ENCODE measurements around the gene XXYLT1.

Gene XXYLT1

GRCh38 chr3:195036974-195037373, 234.0 kb downstream of the XXYLT1 start:
- DNase-seq: no peak

DNA sequence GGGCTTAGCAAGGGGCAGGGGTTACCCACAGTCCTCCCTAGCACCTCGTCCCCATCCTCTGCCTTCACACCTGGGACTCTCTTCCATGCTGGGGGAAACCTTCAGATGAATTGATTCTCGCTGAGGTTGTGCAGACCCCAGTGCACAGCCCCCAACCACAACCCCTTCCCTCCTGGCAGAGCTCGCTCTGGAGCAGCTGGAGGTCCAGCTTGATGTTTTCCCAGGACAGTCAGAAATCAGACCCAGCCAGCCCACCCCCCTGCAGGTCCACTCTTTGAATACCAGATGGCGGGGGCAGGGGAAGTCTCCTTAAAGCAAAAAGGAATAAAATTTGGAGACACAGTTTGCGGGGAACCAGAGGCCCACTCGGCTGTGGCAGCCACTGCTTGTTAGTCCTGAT, 234.4 kb downstream of the XXYLT1 start:
- no peak for DNase-seq

GRCh38 chr3:195036203-195036505, 234.8 kb downstream of the XXYLT1 start:
- DNase-seq: no peak

GRCh38 chr3:195035345-195036202, 235.4 kb downstream of the XXYLT1 start:
- no peak for DNase-seq

GRCh38 chr3:195034541-195034940, 236.4 kb downstream of the XXYLT1 start:
- no peak for DNase-seq

GRCh38 chr3:195034101-195034500, 236.9 kb downstream of the XXYLT1 start:
- DNase-seq: no peak

GRCh38 chr3:195033531-195034091, 237.3 kb downstream of the XXYLT1 start:
- no peak for DNase-seq

GRCh38 chr3:195032955-195033354, 238.0 kb downstream of the XXYLT1 start:
- DNase-seq: no peak

- DNase-seq: no peak
These were observed 238.7 kb downstream of the XXYLT1 start for GRCh38 chr3:195032106-195032759.

DNA sequence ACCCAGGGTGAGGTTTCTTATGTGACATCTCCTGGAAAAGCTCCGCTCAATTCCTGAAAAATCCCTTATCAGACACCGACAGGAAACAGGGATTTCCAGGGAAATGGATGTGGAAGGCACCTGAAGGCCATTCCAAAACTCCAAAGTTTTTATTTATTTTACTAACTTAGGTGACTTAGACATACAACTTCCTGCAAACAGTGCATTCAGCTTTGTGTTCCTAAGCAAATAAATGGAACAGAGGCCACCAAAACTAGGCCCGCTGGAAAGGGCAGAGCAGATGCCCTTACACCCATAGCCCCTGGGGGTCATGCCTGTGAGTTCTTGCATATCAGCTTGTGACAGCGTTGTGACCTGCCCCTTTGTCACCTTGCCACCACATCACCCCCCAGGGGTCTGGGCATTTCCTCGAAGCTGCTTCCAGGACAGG, 239.4 kb downstream of the XXYLT1 start:
- DNase-seq: no peak

DNA sequence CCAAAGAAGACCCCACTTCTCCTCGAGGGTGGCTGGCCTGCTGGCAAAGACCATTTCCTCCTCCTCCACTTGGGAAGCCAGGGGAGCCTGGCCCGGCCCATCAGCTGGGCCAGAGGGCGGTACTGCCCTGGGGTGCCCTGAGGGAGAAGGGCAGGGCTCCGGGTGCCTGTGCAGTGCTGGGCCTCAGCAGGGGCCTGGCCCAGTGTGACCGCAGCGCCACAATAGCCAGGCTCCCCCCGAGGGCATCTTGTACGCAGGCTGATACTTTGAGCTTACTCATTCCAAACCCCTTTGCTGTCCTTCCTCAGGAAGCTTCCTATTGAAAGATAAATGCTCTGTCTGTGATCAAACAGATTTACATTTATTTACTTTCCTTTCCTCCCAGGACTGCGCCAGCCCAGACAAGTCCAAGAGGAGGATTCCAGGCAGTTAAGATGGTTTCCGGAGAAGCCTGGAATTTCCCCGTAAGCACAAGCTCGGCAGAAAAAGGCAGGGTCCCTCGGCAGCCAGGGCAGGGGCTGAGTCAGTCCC, 240.1 kb downstream of the XXYLT1 start:
- DNase-seq: no peak

DNA sequence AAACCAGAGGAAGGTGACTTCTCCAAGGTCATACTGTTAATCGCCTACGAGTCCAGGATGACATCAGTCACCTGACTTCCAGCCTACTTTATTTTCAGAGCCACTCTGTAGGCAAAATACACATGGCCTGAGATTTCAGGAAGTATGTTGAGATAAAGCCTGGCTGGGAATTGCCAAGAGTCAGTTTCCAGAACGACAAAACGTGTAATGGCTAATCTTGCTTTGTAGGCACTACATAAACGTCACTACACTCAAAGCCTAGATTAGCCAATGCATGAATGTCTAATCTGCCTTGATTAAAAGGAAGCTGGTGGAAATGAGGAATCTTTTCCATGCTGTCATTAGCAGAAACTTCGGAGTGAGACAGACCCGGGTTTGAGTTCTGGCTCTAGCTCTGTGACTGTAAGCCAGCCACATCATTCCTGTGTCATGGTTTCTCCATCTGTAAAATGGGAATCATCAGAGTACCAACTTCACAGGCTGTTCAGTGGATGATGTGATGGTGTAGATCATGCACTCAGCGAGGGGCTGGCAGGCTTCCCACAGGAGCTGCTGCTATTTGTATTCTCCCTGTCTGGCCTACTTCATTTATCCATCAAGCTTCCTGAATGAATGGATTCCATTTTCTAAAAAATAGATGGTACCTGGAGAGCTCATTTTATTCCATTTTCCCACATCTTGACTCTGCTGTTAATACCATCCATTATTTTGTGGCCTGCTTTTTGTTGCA, 241.9 kb downstream of the XXYLT1 start:
- DNase-seq: no peak

- DNase-seq: no peak
These were observed 245.1 kb downstream of the XXYLT1 start for GRCh38 chr3:195025884-195026200.

- DNase-seq: no peak
These were observed 245.7 kb downstream of the XXYLT1 start for GRCh38 chr3:195025056-195025883.

DNA sequence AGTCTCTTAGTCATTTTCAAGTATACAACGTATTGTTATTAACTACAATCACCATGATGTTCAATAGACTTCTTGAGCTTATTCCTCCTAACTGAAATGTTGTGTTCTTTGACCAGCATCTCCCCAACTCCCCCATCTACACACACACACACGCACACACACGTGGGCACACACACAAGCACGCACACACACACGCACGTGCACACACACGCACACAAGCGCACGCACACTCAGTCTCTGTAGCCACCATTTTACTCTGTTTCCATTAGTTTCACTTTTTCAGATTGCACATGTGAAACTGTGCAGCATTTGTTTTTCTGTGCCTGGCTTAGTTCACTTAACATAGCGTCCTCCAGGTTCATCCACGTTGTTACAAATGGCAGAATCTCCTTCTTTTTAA, 247.0 kb downstream of the XXYLT1 start:
- DNase-seq: no peak

- DNase-seq: no peak
These were observed 247.4 kb downstream of the XXYLT1 start for GRCh38 chr3:195023576-195023975.

- no peak for DNase-seq
These were observed 249.3 kb downstream of the XXYLT1 start for GRCh38 chr3:195021692-195022091.

DNA sequence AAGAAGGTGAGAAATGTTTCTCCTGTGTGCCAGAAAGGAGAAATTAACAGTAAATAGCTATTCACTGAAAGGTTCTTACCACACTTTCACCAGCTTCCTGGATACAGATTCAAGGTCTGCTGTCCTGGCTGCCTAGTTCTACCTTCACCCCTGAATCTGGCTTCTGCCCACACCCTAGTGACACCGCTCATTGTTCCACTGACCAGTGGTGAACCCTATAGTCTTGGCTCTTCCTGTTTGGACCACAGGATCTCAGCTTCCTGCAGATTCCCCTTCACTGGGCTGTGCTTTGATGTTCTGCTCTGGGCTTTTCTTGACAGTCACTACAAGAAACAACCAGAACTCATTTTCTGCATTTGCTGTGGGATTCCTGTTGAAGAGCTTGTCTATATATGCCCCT, 250.0 kb downstream of the XXYLT1 start:
- DNase-seq: no peak

DNA sequence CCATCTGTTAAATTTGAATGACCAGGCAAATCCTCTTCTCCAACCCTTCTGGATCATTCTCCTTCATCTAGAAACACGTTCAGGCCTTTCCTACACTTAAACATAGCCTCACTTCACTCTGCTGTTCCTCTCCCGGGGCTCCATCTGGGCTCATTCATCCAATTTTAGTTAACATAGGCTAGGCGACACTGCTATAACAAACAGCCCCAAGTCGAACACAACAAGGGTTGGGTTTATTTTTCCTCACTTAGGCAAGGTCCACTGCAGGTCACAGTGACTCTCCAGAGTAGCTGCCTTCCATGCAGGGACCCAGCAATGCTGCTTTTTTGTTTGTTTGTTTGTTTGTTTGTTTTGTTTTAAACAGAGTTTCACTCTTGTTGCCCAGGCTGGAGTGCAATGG, 250.8 kb downstream of the XXYLT1 start:
- DNase-seq: no peak

- no peak for DNase-seq
These were observed 251.6 kb downstream of the XXYLT1 start for GRCh38 chr3:195019335-195019734.
